GM23248 (cell line): Measurements from ENCODE around the gene VANGL1.

Experiments
- EZH2 ChIP-seq: fragments of 200-600 bp; sonication (generic); IDR thresholded peaks from 2 replicates; pipeline ENCODE4 v1.6.1; 2018; ENCODE audit warnings: antibody characterized with exemption, mild to moderate bottlenecking; ENCODE audit not compliant: insufficient read depth, poor library complexity, severe bottlenecking
- EZH2phosphoT487 ChIP-seq: fragments of 200-600 bp; sonication (generic); IDR thresholded peaks from 2 replicates; pipeline ENCODE4 v1.6.1; 2018; ENCODE audit warnings: antibody characterized with exemption, moderate library complexity, mild to moderate bottlenecking, low read depth; ENCODE audit not compliant: insufficient read depth

- TF ChIP-seq EZH2phosphoT487 (no peak), EZH2 (no peak)
Observed at GRCh38 chr1:115746021-115746690, 104.4 kb downstream of the VANGL1 start.
